Measurements from ENCODE around the gene YBEY. TPM values are rescaled to one million over a fixed set of nuclear protein-coding genes. Genes with fewer than 3 reads are reported as not detected.

The YBEY gene
- total and polyA plus RNA-seq, 9 donors = 10.7 to 27.9 (median 16.4) TPM

- WGBS, 3 donors = 0 to 1% (median 0%) methylated on average over 16 of the region's 16 CpGs
- Histone ChIP-seq H3K36me3 (no peaks in the 10 kb centered on the region), H3K4me1 (ENCODE audit: insufficient read depth) (peaks cover 17% of the 10 kb centered on the region), H3K27ac (peak overlapping the region; percentile 76 to 93), H3K4me3 (peak overlapping the region; percentile 93), H3K9me3 (no peaks in the 10 kb centered on the region), H3K27me3 (no peaks in the 10 kb centered on the region)
- TF ChIP-seq EP300 (IDR thresholded peaks at IDR 0.05) = no peak
- TF ChIP-seq POLR2A (IDR thresholded peaks at IDR 0.05) = no peak
- TF ChIP-seq CTCF (IDR thresholded peaks at IDR 0.05) = no peak
- DNase-seq = no peak
- intact Hi-C loops (cut with DNase I) = loop anchor here in 2 of 4 donors (5.0 to 10.0 kb wide), 2 partner anchors 62 to 134 kb away; partner anchors contain the start of gene LSS (in 1 of the 2)
Observed at GRCh38 chr21:46286648-46287002, 483 bp downstream of the YBEY start.

DNA sequence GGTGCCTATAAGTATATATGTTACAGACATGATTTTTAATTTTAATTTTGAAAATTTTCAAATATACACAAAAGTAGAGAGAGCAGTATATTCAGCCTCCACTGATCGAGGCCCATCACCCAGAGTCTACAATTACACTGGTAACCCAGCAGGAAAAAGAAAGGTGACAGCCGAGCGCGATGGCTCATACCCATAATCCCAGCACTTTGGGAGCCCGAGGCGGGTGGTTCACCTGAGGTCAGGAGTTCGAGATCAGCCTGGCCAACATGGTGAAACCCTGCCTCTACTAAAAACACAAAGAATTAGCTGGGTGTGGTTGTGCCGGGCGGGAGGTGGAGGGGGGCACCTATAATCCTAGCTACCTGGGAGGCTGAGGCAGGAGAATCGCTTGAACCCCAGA lies 1.4 kb downstream of the YBEY start:
- intact Hi-C loops (cut with DNase I) = loop anchor here in 2 of 4 donors (5.0 to 10.0 kb wide), 2 partner anchors 63 to 135 kb away; partner anchors contain the start of gene LSS (in 1 of the 2)
- H3K9me3 ChIP-seq = no peaks in the 10 kb centered on the region
- 86 to 96% (median 87%) methylated on average over 10 of the region's 10 CpGs for WGBS, 3 donors
- no peak overlapping the region for H3K27ac ChIP-seq
- no peaks in the 10 kb centered on the region for H3K27me3 ChIP-seq
- no peak overlapping the region for H3K4me3 ChIP-seq
- peaks cover 14% of the 10 kb centered on the region for H3K4me1 ChIP-seq (ENCODE audit: insufficient read depth)
- TF ChIP-seq POLR2A (IDR thresholded peaks at IDR 0.05) (no peak), EP300 (IDR thresholded peaks at IDR 0.05) (no peak), CTCF (IDR thresholded peaks at IDR 0.05) (no peak)
- no peak for DNase-seq
- H3K36me3 ChIP-seq = no peaks in the 10 kb centered on the region

DNA sequence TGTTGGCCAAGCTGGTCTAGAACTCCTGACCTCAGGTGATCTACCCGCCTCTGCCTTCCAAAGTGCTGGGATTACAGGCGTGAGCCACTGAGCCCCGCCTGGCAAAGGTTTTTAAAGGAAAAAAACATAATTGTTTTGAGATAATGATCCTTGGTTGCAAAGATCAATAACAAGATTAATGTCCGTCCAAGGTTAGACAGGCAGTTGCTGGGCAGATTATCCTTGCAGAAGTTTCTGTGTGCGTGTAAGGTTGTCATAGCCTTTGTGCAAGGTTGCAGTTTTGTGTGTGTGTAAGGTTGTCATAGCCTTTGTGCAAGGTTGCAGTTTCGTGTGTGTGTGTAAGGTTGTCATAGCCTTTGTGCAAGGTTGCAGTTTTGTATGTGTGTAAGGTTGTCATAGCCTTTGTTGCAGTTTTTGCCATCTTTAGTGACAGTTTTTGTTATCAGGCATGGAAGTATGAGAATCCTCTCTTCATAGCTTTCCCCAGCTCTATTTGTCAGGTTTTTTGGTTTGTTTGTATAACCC lies 3.6 kb downstream of the YBEY start:
- Histone ChIP-seq H3K4me3 (no peak overlapping the region), H3K27ac (no peak overlapping the region), H3K4me1 (ENCODE audit: insufficient read depth) (peaks cover 4% of the 10 kb centered on the region), H3K9me3 (no peaks in the 10 kb centered on the region), H3K36me3 (no peaks in the 10 kb centered on the region), H3K27me3 (no peaks in the 10 kb centered on the region)
- TF ChIP-seq CTCF (IDR thresholded peaks at IDR 0.05) (no peak), EP300 (IDR thresholded peaks at IDR 0.05) (no peak), POLR2A (IDR thresholded peaks at IDR 0.05) (no peak)
- intact Hi-C loops (cut with DNase I) = loop anchor here in 2 of 4 donors (5.0 to 10.0 kb wide), 2 partner anchors 65 to 137 kb away; partner anchors contain the start of gene LSS (in 1 of the 2)
- 70 to 79% (median 72%) methylated on average over 6 of the region's 6 CpGs for WGBS, 3 donors
- DNase-seq = no peak

GRCh38 chr21:46291561-46291960 lies 5.4 kb downstream of the YBEY start:
- H3K27ac ChIP-seq = no peak overlapping the region
- 95 to 100% (median 97%) methylated on average over 2 of the region's 2 CpGs for WGBS, 3 donors
- intact Hi-C loops (cut with DNase I) = no loop called here
- H3K4me1 ChIP-seq (ENCODE audit: insufficient read depth) = peaks cover 3% of the 10 kb centered on the region
- H3K36me3 ChIP-seq = no peaks in the 10 kb centered on the region
- TF ChIP-seq CTCF (IDR thresholded peaks at IDR 0.05) = no peak
- no peak for TF ChIP-seq POLR2A (IDR thresholded peaks at IDR 0.05)
- TF ChIP-seq EP300 (IDR thresholded peaks at IDR 0.05) = no peak
- no peaks in the 10 kb centered on the region for H3K9me3 ChIP-seq
- DNase-seq = no peak
- no peaks in the 10 kb centered on the region for H3K27me3 ChIP-seq
- H3K4me3 ChIP-seq = no peak overlapping the region

All from ovary (tissue), 9 donors.